ENCODE results near the gene SPECC1.
"Not testable (repeated sequence)": the region's sequence is repeated elsewhere in the genome, so short reads cannot be mapped to it uniquely, and the experiment has no call there.

SPECC1 gene

GRCh38 chr17:20244671-20245070, 235.5 kb downstream of the SPECC1 start:
- DNase-seq = no peak

GRCh38 chr17:20246692-20247091, 237.5 kb downstream of the SPECC1 start:
- DNase-seq = no peak

DNA sequence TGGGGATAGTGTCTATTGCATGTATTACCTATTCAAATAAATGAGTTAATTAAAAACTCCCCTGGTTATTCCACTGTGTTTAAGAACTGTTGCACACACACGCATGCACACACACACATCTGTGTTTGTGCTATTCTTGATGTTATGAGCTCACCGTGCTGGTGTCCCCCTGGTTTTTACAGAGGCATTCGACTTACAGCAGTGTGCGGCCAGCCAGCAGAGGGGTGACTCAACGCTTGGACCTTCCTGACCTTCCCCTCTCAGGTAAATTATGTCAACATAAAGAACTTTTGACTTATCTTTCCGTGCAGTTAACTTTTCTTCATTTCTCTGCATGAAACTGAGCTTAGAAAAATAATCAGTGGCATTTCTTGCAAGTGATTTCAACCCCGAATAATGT, 244.2 kb downstream of the SPECC1 start:
- no peak for DNase-seq

DNA sequence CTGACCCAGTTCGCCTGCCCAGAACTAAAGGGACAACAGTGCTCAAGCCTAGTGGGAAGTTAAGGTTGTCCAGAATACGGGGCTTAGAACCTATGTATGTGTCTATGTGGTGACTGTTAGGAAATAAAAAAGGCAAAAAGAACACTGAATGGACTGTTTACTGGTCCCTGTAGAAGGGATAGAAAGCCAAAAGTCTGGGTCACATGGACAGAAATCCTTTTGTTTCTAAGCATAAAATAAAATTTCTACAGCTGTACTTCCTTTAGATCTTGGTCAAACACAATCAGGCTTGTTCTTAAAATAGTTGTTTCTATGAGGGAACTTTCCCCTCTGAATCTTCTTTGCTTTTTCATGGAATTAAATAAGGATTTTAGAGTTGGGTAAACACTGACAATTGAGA, 245.4 kb downstream of the SPECC1 start:
- no peak for DNase-seq

DNA sequence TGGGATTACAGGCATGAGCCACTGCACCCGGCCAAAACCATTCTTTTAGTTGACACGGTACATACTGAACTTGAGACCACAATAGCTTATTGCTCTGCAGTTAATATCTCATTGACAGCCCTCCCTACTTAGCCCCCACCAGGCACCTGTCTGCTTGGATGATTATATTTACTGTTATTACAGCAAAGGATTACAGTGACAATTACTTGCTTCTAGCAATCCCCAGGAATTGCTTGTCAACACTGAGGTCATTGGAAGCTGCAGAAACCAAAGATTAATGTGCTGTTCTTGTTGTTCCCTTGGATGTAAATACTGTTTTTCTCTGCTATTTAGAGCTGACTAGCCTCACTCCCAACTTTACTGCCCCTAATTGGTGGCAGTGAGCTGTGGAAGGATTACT, 247.0 kb downstream of the SPECC1 start:
- DNase-seq = no peak

DNA sequence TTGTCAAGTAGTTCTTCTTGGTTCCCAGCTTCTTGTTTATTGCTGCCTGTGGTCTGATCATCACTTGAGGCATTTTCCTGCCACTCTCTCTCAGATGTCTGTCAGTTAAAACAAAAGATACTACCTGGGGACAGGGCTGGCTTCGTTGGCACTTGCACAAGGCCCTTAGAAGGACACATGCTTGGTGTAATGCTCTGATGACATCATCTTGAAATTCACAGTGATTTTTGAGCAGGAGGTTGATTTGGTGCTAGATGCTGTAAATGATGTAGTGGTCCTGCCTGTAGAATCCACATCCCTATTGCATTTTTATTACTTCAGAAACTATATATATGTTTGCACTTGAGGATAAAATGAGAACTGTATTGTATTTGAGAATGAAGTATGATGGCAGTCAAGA, 247.8 kb downstream of the SPECC1 start:
- DNase-seq = no peak

GRCh38 chr17:20257798-20258197, 248.6 kb downstream of the SPECC1 start:
- no peak for DNase-seq

GRCh38 chr17:20259668-20260067, 250.5 kb downstream of the SPECC1 start:
- no peak for DNase-seq

- DNase-seq = no peak
These were observed 251.1 kb downstream of the SPECC1 start for GRCh38 chr17:20260268-20260667.

GRCh38 chr17:20262226-20263114, 253.3 kb downstream of the SPECC1 start:
- no peak for DNase-seq

DNA sequence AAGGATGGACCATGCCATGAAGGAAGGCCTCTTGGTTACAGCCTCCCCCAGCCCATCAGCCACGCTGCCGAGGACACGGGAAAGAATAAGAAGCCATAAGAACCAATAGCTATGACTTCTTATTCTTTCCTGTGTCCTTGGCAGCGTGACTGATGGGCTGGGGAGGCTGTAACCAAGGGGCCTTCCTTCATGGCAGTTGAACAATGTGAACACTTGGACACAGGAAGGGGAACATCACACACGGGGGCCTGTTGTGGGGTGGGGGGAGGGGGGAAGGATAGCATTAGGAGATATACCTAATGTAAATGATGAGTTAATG, 253.9 kb downstream of the SPECC1 start:
- DNase-seq = not testable (repeated sequence)

DNA sequence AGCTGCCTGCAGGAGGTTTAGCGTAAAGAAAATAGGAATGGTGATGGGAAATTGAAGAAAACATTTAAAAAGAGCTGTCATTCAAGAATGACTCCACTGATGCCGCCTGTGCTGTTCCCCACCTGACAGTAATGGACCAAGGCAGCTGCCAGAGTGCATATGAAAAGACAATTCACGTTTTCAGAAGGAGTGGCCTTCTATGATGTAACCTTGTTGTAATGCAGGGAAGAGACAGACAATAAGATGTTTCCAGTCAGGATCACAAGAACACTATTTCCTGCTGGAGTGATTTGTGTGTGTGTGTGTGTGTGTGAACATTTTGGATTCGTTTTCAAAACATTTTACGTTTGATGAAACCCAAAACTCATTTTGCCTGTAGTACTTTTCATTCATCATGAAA, 254.4 kb downstream of the SPECC1 start:
- no peak for DNase-seq

DNA sequence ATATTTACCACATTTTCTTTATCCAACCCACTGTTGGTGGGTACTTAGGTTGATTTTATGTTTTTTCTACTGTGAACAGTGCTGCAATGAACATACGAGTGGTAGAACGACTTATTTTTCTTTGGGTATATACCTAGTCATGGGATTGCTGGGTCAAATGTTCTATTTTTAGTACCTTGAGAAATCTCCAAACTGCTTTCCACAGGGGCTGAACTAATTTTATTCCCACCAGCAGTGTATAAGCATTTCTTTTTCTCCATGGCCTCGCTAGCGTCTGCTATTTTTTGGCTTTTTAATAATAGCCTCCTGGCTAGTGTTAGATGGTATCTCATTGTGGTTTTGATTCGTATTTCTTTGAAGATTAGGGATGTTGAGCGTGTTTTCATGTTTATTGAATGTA, 255.8 kb downstream of the SPECC1 start:
- DNase-seq = no peak

GRCh38 chr17:20266806-20267458, 257.8 kb downstream of the SPECC1 start:
- no peak for DNase-seq

GRCh38 chr17:20267459-20267842, 258.3 kb downstream of the SPECC1 start:
- no peak for DNase-seq

- DNase-seq = no peak
These were observed 261.2 kb downstream of the SPECC1 start for GRCh38 chr17:20270369-20270768.

DNA sequence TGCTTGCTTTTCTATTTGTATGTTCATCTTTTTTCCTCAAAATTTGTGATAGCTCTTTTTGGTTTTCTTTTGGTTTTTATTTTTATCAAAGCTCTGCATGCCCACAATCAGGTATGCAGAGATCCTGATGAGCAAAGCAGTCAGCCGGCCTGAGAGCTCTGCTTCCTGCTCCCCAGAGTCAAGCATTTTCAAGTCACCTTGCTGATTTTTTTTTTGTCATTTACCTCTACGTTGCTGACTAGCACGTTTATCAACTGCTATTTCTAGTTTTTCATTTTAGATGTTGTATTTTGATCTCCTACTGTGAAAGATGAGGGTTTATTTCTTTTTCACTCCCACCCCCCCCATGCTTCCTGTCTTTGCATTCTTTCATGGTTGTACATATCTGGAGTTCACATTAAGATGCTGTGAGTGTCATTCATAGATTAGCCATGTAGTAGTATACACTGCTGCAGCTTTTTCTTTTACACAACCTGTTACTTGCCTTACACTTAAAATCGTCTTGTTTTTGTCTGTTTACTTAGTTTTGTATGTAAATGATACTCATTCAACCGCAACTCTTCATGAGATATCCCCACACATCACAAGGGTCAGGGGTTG, 262.0 kb downstream of the SPECC1 start:
- DNase-seq = no peak

GRCh38 chr17:20273741-20274500, 264.8 kb downstream of the SPECC1 start:
- no peak for DNase-seq

DNA sequence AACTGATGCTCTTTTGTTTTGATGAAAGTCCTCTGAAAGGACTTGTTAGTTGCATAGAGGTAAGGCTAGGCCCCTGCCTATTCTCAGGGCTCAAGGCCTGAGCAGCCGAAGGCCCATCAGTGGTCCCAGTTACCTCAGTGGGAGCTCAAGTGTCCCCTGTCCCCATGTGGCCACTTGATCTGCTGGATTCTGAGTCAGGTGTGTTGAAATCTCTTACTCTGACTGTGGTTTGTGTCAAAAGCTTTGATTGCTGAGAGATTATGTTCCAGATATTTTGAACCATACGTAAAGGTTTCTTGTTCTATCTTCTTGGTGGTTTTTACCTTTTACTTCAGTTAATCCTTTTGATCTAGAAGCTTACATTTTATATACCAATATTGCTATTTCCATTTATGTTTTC, 266.5 kb downstream of the SPECC1 start:
- no peak for DNase-seq

GRCh38 chr17:20276421-20276820, 267.3 kb downstream of the SPECC1 start:
- no peak for DNase-seq

DNA sequence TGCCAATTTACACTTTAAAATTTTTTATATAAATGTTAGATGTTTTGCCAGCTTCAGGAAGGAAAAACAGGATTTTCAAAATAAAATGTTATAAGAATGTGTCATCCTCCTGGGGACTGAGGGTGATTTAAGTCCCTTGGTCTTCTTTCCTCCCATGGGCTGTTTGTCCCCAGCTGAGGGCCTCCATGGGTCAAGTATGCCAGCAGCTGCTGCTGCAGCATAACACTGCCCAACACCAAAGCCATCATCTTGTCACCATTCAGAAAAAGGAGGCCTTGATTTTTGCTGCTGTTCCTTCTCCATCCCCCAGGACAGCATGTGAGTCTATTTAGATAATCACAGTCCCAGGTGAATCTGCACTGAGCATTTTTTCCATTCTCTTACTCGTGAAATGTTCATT, 269.6 kb downstream of the SPECC1 start:
- DNase-seq = no peak

DNA sequence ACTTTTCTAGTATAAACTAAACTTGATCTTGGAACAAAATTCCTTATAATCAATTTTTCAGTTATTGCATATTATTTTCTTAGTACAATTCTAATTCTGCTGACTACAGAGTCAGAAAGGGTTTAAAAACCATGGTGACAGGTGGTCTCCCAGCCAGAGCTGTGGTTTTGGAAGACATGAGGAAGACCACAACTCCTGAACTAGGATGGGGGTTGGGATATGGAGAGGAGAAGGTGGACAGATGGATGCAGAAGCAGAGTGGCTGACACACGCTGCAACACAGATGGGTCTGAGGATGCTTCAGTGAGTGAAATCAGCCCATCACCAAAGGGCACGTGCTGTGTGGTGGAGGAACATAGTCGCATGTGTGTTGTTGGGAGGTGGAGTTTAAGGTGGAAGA, 270.5 kb downstream of the SPECC1 start:
- DNase-seq = no peak

DNA sequence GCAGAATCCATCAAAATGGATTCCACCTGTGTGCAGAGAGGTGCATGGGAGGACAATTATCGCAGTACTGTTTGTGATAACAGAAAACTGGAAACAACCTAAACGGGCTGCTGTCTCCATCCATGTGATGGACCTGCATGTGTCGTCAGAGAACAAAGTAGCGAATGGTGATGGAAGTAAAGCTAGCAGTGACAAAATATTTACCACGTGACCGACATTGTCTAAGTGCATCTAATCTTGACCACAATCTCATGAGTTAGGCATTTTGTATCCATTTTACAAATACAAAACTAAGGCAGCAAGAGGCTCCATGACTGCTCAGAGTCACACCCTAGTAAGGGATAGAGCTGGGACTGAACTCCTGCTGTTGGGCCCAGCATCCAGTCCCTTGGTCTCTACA, 270.9 kb downstream of the SPECC1 start:
- DNase-seq = no peak

DNA sequence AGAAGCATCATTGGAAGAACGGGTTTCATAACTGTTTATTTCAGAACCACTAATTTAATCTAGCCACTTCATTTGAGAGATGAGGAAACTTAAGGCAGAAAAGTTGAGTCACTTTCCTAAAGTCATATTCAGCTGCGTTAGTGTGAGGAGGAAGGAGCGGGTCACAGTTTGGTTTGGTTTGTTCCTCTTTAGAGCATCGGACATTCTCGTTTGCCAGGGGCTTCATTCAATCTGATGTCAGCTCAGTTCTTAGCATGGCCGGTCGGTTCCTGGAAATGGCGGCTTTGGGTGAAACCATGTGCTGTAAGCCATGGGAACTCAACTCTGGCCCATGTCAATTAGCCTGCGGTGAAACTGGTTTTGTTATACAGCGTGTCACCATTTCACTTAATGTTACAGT, 271.7 kb downstream of the SPECC1 start:
- DNase-seq = no peak

Data from midbrain (tissue), 1 donor.